Stimulated activated naive CD4-positive, alpha-beta T cell (primary cell): ENCODE results near the gene USP43.

Experiments used
- DNase-seq, 6 experiments: peaks; one replicate each; lab custom pipeline; 2025; lab: John Stamatoyannopoulos, UW

USP43 gene

DNA sequence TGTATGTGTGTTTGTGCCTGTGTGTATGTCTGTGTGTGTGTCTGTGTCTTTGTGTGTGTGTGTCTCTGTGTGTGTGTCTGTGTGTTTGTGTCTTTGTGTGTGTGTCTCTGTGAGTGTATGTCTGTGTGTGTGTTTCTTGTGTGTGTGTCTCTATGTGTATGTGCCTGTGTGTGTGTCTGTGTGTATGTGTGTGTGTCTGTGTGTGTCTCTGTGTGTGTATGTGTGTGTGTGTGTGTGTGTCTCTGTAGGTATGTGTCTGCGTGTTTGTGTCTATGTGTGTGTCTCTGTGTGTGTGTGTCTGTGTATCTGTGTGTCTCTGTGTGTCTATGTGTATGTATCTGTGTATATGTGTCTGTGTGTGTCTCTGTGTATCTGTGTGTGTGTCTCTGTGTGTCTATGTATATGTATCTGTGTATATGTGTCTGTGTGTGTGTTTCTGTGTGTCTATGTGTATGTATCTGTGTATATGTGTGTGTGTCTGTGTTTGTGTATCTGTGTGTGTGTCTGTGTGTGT, 70.2 kb downstream of the USP43 start:
- no peak for DNase-seq

DNA sequence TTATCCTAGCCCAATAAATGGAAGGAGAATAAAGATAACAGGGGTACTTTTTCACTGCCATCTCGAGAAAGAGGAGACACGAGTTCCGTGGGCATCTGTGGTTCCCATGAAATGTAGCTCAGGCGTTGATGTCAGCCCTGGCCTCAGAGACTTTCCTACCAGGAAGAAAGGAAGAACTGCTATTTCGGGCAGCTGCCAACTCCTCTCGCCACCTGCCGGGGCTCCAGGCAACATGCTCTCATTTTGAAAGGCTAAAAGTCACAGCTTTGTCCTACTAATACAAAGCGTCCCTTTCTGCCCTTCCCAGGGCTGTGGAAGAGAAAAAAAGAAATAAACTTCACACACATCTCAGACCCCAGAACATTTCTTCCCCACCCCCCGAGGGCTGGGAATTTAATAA, 80.3 kb downstream of the USP43 start:
- DNase-seq, result no peak

DNA sequence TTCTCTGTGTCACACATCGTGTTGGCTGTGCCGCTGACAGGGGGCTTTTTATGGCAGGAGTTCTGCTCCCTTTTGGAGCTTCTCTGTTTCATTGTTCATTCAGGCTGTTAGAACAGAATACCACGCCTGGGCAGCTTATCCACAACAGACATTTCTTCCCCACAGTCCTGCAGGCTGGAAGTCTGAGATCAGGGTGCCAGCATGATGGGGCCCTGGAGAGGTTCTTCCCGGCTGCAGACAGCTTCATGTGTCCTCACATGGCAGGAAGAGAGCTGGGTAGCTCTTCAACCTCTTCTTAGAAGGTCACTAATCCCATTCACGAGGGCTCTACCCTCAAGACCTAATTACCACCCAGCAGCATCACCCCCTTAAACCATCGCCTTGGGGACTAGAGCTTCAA, 81.0 kb downstream of the USP43 start:
- no peak for DNase-seq

DNA sequence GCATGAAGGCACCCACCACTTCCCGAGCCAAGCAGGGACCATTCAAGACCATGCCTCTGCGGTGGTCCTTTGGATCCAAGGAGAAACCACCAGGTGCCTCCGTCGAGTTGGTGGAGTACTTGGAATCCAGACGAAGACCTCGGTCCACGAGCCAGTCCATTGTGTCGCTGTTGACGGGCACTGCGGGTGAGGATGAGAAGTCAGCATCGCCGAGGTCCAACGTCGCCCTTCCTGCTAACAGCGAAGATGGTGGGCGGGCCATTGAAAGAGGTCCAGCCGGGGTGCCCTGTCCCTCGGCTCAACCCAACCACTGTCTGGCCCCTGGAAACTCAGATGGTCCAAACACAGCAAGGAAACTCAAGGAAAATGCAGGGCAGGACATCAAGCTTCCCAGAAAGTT, 82.7 kb downstream of the USP43 start:
- no peak for DNase-seq

DNA sequence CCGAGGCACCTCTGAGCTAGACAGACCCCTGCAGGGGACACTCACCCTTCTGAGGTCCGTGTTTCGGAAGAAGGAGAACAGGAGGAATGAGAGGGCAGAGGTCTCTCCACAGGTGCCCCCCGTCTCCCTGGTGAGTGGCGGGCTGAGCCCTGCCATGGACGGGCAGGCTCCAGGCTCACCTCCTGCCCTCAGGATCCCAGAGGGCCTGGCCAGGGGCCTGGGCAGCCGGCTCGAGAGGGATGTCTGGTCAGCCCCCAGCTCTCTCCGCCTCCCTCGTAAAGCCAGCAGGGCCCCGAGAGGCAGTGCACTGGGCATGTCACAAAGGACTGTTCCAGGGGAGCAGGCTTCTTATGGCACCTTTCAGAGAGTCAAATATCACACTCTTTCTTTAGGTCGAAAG, 83.2 kb downstream of the USP43 start:
- DNase-seq, result no peak

DNA sequence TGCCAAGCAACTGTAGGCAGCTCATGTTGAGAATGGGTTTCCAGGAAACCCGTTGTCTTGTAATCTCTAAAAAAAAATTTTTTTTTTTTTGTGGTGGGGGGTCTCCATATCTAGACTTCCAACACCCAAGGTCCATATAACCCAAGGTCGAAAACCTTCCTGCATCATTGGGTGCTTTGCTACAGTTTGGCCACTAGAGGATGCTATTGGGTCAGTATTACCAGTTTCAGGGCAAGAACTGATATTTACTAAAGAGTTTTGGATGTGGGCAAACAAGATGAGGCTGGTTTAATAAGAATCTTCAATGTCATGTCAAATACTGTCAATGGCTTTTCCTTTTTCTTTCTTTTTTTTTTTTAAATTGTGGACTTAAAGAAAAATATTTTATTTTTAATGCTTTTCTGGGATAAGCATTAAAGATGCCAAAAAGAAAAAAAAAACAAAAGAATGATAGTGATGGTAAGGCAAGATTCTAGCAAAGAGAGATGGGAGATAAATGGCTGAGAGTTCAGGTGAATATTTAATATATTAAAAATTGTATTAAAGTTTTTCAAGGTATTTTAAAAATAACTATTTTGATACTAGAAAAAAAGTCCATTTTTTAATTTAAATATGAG, 83.8 kb downstream of the USP43 start:
- peak in 2 of 6 experiments; percentile 1 to 3 for DNase-seq

DNA sequence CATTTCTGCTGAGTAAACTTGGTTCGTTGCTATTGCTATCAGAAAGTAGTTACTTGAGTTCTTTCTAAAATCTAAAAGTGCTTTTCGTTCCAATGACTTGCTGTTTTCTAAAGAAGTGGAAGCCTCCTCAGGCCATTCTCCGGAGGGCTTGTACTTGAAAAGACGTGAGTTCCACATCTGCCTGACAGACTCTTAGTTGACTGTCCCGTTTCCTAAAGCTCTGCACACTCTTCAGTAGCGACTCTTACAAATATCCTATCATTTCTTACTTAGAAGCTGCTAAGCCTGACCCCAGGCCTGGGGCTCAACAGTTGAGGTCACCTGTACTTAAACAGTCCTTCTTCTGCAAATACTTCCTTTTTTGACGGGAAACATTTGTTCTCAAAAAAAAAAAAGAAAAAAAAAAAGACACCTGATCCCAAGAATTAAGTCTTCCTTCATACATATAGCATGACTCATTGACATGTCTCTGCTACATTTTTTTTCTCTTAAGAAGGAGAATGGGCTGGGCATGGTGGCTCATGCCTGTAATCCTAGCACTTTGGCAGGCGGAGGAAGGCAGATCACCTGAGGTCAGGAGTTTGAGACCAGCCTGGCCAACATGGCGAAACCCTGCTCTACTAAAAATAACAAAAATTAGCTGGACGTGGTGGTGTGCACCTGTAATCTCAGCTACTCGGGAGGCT, 84.6 kb downstream of the USP43 start:
- no peak for DNase-seq

DNA sequence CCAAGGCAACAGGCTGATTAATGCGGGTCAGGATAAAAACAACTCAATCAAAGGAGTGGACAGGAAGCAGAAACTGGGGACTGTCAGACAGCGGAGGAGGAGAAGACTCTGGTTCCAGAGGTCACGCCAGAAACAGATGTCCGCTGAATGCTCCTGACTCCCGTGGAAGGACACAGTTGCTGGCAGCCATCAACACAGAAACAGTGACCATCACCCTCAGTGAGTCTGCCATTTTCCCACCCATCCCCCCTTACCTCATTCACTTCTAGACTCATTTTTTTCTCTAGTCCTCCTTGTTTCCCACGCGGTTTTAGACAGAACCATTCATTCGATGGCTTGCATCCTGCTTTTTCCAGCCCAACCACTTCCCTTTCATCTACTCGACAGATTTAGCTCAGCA, 105.2 kb downstream of the USP43 start:
- no peak for DNase-seq

DNA sequence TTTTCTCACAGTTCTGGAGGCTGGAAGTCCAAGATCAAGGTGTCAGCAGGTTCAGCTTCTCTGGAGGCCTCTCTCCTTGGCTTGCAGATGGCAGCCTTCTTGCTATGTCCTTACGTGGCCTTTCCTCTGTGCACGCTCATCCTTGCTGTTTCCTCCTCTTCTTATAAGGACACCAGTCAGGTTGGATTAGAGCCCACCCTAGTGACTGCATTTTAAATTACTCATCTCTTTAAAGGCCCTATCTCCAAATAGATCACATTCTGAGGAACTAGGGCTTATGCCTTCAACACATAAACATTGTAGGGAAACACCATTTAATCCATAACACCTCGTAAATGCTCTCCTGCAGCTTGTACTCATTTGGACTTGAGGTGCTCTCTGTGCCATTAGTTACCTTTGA, 109.8 kb downstream of the USP43 start:
- DNase-seq, result no peak

DNA sequence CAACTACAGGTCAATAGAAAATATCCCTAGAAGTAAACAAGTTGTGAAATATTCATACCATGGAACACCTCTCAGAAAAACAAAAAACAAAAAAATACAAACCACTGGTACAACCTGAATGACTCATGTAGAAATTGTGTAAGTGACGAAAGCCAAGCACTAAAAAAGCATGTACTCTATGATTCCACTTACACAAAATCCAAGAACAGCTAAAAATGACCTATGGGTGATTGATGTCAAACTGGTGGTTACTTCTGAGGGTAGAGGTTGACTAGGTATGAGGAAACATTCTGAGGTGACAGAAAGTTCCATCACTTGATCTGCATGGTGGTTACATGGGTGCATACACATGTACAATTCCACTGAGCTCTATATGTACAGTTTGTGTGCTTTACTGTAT, 114.9 kb downstream of the USP43 start:
- DNase-seq, result no peak

DNA sequence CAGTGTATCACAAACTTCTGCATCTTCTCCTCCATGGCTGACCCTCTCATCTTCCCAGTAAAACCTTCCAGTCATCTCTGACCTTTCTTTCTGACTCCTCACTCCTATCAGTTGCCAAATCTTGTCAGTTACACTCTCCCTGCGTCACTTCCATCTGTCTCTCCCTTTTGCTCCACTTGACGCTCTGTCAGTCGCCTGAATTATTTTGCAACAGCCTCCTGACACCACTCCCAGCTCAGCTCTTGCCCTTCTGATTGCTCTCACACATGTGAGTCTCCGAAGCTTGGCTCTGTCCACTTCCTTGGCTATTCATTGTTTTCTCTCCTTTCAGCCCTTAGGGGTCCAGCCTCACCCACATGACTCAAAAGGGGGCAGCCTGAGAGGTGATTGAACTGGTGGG, 118.3 kb downstream of the USP43 start:
- no peak for DNase-seq

DNA sequence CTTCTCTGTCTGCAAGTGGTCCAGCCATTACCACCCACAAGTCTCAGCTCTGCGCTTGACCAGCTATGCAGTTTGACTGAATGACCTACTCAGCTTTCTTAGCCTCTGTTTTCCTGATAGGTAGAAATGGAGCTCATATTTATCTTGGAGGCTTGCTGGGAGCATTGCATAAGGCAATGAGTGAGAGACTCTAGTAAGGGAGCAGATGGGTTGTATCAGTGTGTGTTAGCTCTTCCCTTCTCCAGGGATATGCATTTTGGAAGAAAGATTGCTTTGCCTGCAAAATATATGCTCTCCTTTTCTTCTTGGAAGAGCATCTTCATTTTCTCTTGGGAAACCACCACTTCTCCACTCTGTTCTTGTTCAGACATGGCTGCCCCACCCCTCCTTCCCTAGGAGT, 120.0 kb downstream of the USP43 start:
- DNase-seq, result no peak

DNA sequence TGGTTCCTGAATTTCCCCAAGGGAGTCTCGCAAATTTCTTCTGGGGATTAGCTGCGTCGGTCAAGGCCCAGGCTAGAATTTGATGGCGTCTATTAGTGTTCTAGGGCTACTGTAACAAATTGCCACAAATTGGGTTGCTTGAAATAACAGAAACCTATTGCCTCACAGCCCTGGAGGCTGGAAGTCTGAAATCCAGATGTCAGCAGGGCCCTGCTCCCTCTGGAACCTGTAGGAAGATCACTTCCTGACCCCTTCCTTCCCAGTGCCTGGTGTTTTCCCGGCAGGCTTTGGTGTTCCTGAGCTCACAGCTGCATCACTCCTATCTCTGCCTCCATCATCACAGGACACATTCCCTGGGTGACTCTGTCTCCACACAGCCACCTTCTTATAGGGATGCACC, 121.7 kb downstream of the USP43 start:
- DNase-seq, result no peak

DNA sequence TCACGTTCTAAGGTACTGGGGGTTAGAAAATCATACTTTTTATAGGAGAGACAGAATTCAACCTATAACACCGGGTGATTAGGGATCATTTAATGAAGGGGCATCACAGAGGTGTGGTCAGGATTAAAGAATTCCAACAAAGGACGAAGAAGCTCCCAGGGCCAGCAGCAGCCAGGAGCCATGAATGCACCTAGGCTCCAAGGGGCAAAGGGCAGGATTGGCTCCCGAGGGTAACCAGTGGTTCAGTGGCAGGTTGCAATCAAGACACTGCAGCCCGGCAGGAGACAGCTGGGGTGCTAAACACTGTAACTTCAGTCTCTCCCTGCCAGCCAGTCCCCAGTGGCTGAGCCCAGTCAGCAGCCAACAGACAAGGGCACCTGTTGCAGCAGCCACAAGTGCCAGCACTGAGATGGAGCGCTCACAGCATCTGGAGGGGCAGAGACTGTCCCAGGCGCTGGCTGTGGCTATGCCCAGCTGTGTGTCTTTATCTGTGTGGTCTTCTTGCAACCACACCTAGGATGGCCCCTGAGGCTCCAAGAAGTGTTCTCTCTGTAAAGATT, 122.2 kb downstream of the USP43 start:
- no peak for DNase-seq

DNA sequence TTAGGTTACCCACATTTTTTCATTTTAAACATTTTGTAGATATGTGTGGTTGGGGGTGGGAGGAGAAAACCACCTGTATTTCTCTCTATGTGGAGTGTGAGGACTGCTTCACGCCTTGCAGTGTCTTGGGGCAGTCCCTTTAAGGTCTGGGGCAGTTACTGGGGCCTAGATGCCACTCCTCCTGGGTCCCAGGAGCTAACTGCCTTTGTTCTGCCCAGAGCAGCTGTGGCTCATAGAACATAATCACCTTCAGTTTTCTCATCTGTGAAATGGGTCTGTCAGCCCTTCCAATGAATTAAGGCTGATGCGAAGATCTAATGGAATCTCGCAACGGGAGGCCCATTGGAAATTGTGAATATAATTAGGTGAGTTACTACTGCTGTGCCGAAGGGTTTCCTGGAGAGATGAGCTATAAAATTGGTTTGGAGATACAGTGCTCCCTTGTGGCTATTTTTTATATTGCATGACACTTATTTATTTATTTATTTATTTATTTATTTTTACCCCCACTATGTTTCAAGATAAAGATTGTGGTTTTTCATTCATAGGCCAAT, 123.1 kb downstream of the USP43 start:
- peak in 1 of 6 experiments; percentile 11 for DNase-seq

DNA sequence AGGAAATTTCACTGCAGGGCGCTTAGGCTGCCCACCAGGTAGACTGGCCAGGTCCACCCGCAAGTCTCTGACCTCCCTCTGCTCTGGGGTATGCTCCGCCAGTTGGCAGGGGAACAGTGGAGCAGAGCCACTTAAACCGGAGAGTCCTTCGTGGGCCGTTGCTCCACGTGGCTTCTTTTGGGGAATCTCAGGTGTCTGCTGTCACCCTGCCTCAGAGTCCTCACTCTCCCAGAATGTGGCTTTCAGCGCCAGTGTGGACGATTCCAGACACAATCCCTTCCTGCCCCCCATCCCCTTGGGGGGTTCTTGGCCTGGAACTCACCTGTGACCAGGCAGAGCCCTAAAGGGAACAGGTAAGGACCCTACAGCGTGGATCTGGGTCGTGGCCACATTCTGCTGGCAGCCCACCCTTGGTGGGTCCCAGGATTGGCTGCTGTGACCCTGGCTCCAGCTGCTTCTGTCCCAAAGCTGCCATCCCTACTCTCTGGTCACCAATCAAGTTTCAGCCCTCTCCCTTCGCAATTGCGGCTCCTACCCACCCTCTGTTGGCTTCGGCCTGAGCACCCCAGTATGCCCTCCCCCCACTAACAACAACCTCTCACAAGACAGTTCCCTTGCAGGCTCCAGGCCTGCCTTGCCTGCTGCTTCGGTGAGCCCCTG, 123.8 kb downstream of the USP43 start:
- DNase-seq, result no peak

DNA sequence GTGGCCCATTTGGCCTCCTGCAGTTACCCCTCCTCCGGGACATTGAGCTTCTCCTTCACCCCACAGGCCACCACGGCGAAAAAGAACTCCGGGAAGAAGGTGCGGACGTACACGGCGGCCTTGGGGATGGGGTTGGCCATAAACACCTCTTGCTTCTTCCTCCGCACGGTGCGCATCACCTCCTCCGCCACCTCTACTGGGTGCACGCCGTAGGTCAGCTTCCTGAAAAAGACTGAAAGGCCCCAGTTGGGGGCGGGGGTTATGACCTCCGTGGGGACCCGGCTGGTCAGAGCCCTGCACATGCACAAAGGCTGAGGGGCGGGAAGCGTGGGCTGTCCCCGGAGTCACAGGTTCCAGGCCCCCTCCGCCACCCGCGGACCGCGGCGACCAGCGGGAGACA, 126.1 kb downstream of the USP43 start:
- DNase-seq, result no peak

DNA sequence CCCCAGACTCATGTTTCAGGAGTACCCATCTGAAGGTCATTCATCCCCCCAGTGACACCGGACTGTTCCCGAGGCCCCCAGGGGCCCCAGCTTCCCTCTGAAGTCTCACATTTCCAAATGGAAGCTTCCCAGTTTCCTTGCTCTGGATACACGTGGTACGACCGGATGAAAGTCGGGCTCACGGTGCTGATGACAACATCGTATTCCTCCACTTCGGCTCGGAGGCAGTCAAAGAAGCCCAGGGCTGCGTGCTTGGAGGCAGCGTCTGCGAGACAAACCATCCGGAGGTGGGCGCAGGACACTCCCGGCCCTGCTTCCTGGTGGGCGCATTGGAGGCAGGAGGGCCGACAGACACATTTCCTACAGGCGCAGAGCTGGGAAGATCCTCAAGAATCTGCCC, 127.3 kb downstream of the USP43 start:
- no peak for DNase-seq

DNA sequence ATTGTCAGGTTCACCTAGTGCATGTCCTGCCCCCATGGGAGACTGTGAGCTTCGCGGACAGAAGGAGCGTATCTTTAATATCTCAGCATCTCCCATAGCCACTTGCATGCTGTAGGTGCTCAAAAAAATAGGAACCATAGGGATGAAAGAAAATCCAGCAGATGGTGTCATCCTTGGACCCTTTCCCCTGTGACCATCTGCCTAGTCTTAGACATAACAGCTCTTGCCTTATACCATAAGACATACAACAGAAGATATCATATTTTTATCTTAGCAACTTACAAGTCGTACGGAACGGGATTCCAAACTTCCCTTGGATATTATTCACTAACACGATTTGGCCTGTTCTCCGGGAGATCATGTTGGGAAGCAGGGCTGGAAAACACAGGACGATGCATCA, 131.6 kb downstream of the USP43 start:
- no peak for DNase-seq
